Uterus (tissue), 2 donors: Measurements from ENCODE around the gene PPP3CA.

ENCODE experiments used
- CTCF ChIP-seq, 4 experiments: fragments of 200-600 bp in 2 of 4; fragments of 450-650 bp in 2 of 4; sonication (generic) in 2 of 4; IDR thresholded peaks; one replicate each; pipeline ENCODE4 v1.5.1; 2016 to 2019; ENCODE audit warnings: antibody characterized with exemption in 4 of 4, mild to moderate bottlenecking in 2 of 4, moderate library complexity in 1 of 4
- POLR2A ChIP-seq, 2 donors: fragments of 450-650 bp; IDR thresholded peaks; one replicate each; pipeline ENCODE4 v1.6.1; 2016; ENCODE audit warnings: antibody characterized with exemption in 2 of 2, mild to moderate bottlenecking in 1 of 2, moderate library complexity in 1 of 2

GRCh38 chr4:101104312-101105052 is 242.8 kb downstream of the PPP3CA start:
- TF ChIP-seq CTCF (IDR thresholded peaks at IDR 0.05) (no peak), POLR2A (IDR thresholded peaks at IDR 0.05) (no peak)
